Fibroblast of the conjunctiva (primary cell): Measurements from ENCODE around the gene MGAT5.
A peak's percentile ranks its signal among the peaks of the same experiment; 100 is the strongest.

Source experiments
- DNase-seq: peaks from one replicate; pipeline ENCODE4 v3.0.0-alpha.2; 2010; ENCODE audit warnings: low read depth

The MGAT5 gene

GRCh38 chr2:134231301-134231964 lies 22.4 kb upstream of the MGAT5 start:
- DNase-seq: no peak

DNA sequence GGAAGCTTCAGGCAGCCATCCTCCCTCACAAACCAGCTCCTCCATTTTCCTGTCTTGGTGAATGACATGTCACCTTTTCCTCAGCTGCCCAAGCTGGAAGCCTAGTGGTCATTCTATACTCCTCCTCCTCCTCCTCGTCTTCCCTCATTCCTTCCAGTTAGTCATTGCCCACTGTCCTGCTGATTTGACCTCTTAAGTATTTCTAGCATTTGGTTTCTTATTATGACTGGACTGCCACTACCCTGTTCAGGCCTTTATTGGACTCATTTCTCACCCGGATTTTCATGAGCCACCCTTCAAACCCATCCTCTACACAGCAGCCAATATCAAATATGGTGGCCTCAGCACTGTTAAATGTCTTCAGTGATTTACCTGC lies 21.9 kb upstream of the MGAT5 start:
- no peak for DNase-seq

GRCh38 chr2:134232461-134232860 lies 21.4 kb upstream of the MGAT5 start:
- no peak for DNase-seq

- no peak for DNase-seq
Measured at GRCh38 chr2:134232868-134233727, 20.8 kb upstream of the MGAT5 start.

DNA sequence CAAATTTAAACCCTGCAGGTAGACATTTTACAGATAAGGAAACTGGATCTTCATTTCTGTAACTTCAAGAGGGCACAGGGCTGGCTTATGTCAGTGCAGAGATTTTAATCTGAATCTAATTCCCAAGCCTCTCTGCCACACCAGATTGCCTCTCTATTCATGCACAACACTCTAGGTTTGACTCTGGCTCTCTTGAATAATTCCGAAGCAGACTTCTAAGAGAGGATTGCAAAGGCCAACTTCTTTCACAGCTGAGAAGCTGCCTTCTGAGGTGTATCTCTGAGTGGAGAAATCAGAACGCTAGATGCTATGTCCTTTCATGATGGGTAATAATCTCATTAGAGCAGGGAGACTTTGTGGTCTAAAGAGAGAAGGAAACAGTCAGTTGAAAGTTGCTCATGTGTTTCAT lies 20.1 kb upstream of the MGAT5 start:
- no peak for DNase-seq

GRCh38 chr2:134234535-134234934 lies 19.3 kb upstream of the MGAT5 start:
- DNase-seq: no peak

GRCh38 chr2:134235510-134236144 lies 18.2 kb upstream of the MGAT5 start:
- no peak for DNase-seq

- no peak for DNase-seq
Measured at GRCh38 chr2:134238371-134238770, 15.5 kb upstream of the MGAT5 start.

DNA sequence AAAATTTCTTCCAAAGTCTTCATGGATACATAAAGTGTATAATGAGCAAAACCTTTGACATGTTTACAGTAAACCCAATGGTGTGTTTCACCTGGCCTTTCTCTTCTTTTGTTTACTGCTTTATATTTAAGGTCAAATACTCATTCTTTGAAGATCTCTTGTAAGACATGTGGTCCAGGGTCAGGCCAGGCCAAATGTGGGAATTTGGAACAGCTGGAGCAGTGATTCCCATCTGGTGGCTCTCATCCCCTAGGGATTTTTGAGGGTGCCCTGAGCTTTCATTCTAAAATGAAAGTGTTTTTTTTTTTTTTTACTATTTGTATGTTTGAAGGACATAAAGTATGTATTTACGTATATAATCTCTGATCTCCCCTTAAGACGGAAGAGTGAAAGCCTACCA lies 13.8 kb upstream of the MGAT5 start:
- DNase-seq: no peak

GRCh38 chr2:134241911-134242310 lies 12.0 kb upstream of the MGAT5 start:
- DNase-seq: no peak

GRCh38 chr2:134243244-134243643 lies 10.6 kb upstream of the MGAT5 start:
- DNase-seq: no peak

- no peak for DNase-seq
Measured at GRCh38 chr2:134244086-134244485, 9.8 kb upstream of the MGAT5 start.

- no peak for DNase-seq
Measured at GRCh38 chr2:134244587-134244986, 9.3 kb upstream of the MGAT5 start.

- peak; percentile 64 for DNase-seq
Measured at GRCh38 chr2:134245340-134245984, 8.4 kb upstream of the MGAT5 start.

DNA sequence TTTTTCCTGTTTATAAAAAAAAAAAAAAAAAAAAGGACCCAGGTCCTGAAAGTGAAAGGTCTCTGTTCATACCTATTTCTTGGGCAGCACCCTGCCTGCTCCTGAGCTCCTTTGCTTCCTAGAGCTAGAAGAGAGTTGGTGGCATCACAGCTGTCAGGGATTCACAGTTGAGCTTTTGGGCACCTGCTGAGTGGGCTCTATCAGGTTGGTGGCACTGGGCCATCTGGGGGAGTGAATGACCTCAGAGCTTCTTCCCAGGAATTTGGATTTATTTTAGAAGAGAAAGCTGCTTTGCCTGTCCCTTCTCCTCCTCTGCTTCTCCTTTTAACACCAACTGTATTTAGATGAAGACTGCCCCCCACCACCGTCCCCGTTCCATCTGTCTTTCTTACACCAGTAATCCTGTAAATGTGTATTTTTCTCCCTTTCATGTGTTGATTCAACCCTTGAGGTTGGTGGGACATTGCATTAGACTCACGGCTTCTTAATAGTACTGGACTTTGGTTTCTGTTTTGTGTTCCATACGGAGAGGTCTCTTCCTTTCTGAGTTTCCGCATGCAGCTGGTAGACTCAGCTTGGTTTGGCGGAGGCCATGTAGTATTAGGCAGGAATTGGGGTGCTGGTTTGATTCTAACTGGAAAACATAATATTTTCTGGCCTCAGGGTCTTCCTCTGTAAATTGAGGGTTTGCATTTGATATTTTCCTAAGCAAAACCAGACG lies 7.6 kb upstream of the MGAT5 start:
- no peak for DNase-seq

DNA sequence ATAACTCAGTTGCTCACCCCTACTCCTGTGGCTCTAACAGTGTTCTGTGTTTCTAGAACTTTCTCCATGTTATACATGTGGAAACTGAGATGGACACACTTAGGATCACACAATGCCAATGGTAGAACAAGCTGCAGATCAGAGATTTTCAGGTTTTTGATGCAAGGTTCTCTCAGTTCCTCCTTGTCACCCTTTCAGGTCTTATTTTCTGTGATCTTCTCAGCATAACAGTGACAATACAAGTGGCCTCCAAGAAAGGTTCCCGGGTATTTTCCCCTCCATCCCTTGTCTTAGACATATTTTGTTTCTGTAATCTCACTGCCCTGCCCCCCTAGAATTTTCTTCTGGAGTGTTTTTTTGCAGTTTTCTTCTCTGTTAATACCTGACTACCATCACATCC lies 6.2 kb upstream of the MGAT5 start:
- DNase-seq: no peak

DNA sequence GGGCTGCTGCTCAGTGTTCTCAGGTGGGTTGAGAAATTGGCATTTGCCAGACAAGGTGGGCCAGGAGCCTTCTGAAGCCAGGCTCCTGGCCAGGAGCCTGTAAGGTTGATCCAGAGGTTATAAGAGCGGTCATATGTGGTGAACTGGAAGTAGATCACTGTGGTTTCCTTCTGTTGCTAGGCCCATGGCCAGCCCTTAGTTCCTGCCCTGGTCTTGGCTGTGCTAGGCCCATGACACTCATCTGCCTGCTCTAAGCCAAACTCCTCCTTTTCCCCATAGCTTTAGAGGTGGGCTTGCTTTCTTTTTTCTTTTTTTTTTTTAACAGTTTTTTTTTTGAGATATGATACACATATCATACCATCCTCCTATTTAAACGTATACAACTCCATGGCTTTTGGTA lies 5.0 kb upstream of the MGAT5 start:
- DNase-seq: no peak

DNA sequence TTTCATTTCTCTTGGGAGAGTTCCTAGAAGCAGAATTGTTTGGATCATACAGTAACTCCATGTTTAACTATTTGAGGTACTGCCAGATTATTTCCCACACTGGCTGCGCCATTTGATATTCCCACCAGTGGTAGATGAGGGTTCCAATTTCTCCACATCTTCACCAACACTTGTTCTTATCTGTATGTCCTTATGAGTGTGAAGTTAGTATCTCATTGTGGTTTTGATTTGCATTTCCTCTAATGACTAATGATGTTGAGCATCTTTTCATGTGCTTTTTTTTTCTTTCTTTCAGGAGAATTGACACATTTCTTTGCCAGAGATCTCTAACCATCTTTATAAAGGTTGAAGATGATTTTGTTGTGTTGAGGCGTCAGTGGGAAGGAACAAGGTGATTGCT lies 4.1 kb upstream of the MGAT5 start:
- DNase-seq: no peak

- DNase-seq: no peak
Measured at GRCh38 chr2:134250840-134251461, 2.9 kb upstream of the MGAT5 start.

DNA sequence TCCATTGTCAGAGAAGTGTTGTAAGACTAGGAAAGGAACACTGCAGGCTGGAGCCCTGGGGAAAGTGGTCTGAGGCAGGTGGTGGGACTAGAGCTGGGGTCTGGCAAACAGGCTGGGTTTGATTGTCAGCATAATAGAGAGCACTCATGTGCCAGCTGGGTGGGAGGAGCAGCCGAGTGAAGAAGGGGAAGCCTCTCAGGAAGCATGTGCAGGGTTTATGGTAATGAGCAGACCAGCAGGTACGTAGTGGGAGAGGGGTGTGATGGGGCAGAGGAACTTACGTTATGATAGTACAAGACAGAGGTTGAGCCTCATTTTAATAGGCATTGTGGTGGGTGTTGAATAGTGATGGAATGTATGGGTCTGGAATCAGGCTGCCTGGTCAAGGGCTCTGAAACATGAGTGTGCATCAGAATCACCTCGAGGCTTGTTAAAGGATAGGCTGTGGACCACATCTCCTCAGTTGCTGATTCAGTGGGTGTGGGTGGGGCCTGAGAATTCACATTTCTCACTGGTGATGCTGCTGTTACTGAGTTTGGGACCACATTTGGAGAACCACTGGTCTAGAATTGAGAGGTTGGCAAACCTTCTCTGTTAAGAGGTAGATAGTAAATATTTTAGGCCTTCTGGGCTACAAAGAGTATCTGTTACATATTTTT lies 1.7 kb upstream of the MGAT5 start:
- DNase-seq: no peak

- no peak for DNase-seq
Measured at GRCh38 chr2:134253117-134253704, 661 bp upstream of the MGAT5 start.
